Measurements from ENCODE around the gene RIOK1. TPM values are rescaled to one million over a fixed set of nuclear protein-coding genes. Genes with fewer than 3 reads are reported as not detected.

Gene RIOK1
- total RNA-seq, 1 donor from 2014 or later, result 12.6 TPM

DNA sequence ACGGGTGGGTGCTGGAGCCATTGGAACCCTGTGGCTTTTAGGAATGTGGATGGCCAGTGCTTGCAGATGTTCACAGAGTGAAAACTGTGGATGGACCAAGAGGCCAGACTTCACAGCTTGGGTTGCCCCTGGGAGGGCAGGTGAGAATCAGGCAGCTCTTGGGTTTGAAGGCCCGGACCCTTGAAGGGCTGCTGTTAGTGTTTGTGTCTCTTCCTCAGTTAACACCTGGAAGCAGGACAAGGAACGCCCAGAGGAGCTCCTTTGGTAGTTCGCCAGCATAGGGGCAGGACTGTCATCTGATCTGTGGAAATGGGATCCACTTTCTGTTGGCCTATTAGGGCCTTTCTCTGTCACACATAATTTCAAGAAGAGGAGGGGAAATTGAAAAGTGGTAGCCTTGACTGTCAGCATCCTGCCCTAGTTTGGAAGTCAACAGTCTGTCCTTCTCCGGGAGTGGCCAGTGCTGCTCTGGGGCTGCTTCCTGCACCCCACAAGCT, 43.6 kb downstream of the RIOK1 start:
- peaks cover 4% of the 10 kb centered on the region for H3K27me3 Mint-ChIP-seq (ENCODE audit: unreplicated experiment)
- no peaks in the 10 kb centered on the region for H3K9me3 Mint-ChIP-seq (ENCODE audit: unreplicated experiment)
- no peak for DNase-seq (ENCODE audit: low spot score)
- no peak overlapping the region for H3K4me3 Mint-ChIP-seq (ENCODE audit: unreplicated experiment)
- H3K27ac Mint-ChIP-seq (ENCODE audit: unreplicated experiment), result no peak overlapping the region
- H3K4me1 Mint-ChIP-seq (ENCODE audit: unreplicated experiment), result peaks cover 3% of the 10 kb centered on the region
- no peaks in the 10 kb centered on the region for H3K36me3 Mint-ChIP-seq (ENCODE audit: low read depth, unreplicated experiment)
- TF ChIP-seq, protein P1, sequence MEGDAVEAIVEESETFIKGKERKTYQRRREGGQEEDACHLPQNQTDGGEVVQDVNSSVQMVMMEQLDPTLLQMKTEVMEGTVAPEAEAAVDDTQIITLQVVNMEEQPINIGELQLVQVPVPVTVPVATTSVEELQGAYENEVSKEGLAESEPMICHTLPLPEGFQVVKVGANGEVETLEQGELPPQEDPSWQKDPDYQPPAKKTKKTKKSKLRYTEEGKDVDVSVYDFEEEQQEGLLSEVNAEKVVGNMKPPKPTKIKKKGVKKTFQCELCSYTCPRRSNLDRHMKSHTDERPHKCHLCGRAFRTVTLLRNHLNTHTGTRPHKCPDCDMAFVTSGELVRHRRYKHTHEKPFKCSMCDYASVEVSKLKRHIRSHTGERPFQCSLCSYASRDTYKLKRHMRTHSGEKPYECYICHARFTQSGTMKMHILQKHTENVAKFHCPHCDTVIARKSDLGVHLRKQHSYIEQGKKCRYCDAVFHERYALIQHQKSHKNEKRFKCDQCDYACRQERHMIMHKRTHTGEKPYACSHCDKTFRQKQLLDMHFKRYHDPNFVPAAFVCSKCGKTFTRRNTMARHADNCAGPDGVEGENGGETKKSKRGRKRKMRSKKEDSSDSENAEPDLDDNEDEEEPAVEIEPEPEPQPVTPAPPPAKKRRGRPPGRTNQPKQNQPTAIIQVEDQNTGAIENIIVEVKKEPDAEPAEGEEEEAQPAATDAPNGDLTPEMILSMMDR (IDR thresholded peaks at IDR 0.05; ENCODE audit: unreplicated experiment), result no peak

DNA sequence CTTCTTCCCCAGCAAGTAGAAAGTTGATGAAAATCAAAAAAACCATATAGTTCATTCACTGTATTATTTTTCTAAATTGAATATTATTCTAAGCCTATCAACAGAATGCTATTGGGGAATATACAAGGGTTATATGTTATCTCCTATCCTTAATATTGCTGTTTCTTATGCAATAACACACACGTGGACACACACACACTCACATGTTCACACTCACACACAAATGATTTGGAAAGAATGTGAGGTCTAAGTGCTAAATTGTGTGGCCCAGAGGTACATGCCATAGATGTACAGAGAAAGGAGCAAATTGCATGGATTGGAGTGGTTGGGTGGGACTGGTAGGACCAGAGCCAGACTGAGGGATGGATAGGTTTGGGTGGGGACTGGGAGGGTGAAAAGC, 45.1 kb downstream of the RIOK1 start:
- Mint-ChIP-seq H3K27me3 (ENCODE audit: unreplicated experiment) (peaks cover 4% of the 10 kb centered on the region), H3K9me3 (ENCODE audit: unreplicated experiment) (no peaks in the 10 kb centered on the region), H3K36me3 (ENCODE audit: low read depth, unreplicated experiment) (no peaks in the 10 kb centered on the region), H3K4me3 (ENCODE audit: unreplicated experiment) (no peak overlapping the region), H3K4me1 (ENCODE audit: unreplicated experiment) (peaks cover 3% of the 10 kb centered on the region), H3K27ac (ENCODE audit: unreplicated experiment) (no peak overlapping the region)
- TF ChIP-seq, protein P1 (IDR thresholded peaks at IDR 0.05; ENCODE audit: unreplicated experiment), result no peak
- DNase-seq (ENCODE audit: low spot score), result no peak

DNA sequence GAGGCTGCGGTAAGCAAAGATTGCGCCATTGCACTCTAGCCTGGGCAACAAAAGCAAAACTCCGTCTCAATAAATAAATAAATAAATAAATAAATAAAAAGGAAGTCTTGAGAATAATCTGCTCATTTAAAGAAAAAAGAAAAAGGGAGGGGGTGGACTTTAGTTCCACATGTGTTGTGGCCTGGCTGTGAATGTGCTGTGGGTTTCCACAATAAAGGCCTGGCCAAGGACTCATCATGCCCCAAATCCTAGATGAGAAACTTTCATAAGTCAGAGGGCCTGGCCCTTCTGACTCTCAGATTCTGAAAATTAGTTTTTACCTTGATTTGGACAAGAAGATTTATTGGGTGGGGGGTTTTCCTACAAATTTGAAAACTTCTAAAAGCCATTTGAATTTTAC, 48.4 kb downstream of the RIOK1 start:
- Mint-ChIP-seq H3K4me3 (ENCODE audit: unreplicated experiment) (no peak overlapping the region), H3K9me3 (ENCODE audit: unreplicated experiment) (no peaks in the 10 kb centered on the region), H3K4me1 (ENCODE audit: unreplicated experiment) (peaks cover 3% of the 10 kb centered on the region), H3K27me3 (ENCODE audit: unreplicated experiment) (peaks cover 6% of the 10 kb centered on the region), H3K27ac (ENCODE audit: unreplicated experiment) (no peak overlapping the region), H3K36me3 (ENCODE audit: low read depth, unreplicated experiment) (no peaks in the 10 kb centered on the region)
- TF ChIP-seq, protein P1 (IDR thresholded peaks at IDR 0.05; ENCODE audit: unreplicated experiment), result no peak
- DNase-seq (ENCODE audit: low spot score), result no peak

- H3K4me3 Mint-ChIP-seq (ENCODE audit: unreplicated experiment), result no peak overlapping the region
- no peaks in the 10 kb centered on the region for H3K9me3 Mint-ChIP-seq (ENCODE audit: unreplicated experiment)
- DNase-seq (ENCODE audit: low spot score), result no peak
- no peak overlapping the region for H3K27ac Mint-ChIP-seq (ENCODE audit: unreplicated experiment)
- peaks cover 3% of the 10 kb centered on the region for H3K4me1 Mint-ChIP-seq (ENCODE audit: unreplicated experiment)
- TF ChIP-seq, protein P1 (IDR thresholded peaks at IDR 0.05; ENCODE audit: unreplicated experiment), result no peak
- no peaks in the 10 kb centered on the region for H3K36me3 Mint-ChIP-seq (ENCODE audit: low read depth, unreplicated experiment)
- peaks cover 6% of the 10 kb centered on the region for H3K27me3 Mint-ChIP-seq (ENCODE audit: unreplicated experiment)
Observed at GRCh38 chr6:7439228-7439627, 49.6 kb downstream of the RIOK1 start.

- TF ChIP-seq, protein P1 (IDR thresholded peaks at IDR 0.05; ENCODE audit: unreplicated experiment), result no peak
- Mint-ChIP-seq H3K27me3 (ENCODE audit: unreplicated experiment) (peaks cover 4% of the 10 kb centered on the region), H3K36me3 (ENCODE audit: low read depth, unreplicated experiment) (no peaks in the 10 kb centered on the region), H3K4me3 (ENCODE audit: unreplicated experiment) (no peak overlapping the region), H3K27ac (ENCODE audit: unreplicated experiment) (no peak overlapping the region), H3K4me1 (ENCODE audit: unreplicated experiment) (no peaks in the 10 kb centered on the region), H3K9me3 (ENCODE audit: unreplicated experiment) (no peaks in the 10 kb centered on the region)
- DNase-seq (ENCODE audit: low spot score), result no peak
Observed at GRCh38 chr6:7440476-7440875, 50.9 kb downstream of the RIOK1 start.
